H9 (cell line): Measurements from ENCODE around the gene ETNK2. TPM values are rescaled to one million over a fixed set of nuclear protein-coding genes. Genes with fewer than 3 reads are reported as not detected.

Experiments
- DNase-seq: peaks from one replicate; pipeline ENCODE4 v3.0.0-alpha.2; 2017
- H2AFZ ChIP-seq: one replicate; pipeline ENCODE4 v1.6.1; 2013; ENCODE audit warnings: mild to moderate bottlenecking, low read length, control low read depth, moderate library complexity
- H2AK5ac ChIP-seq: 2 replicates; pipeline ENCODE4 v1.6.1; 2013; ENCODE audit warnings: low read length, control low read depth, mixed read lengths; ENCODE audit not compliant: insufficient read length
- H2BK120ac ChIP-seq: one replicate; pipeline ENCODE4 v1.6.1; 2013; ENCODE audit warnings: low read depth, mild to moderate bottlenecking, low read length, control low read depth, inconsistent platforms; ENCODE audit not compliant: poor library complexity, severe bottlenecking
- H2BK12ac ChIP-seq: 2 replicates; pipeline ENCODE4 v1.6.1; 2013; ENCODE audit warnings: low read length, control low read depth, mixed read lengths, low read depth; ENCODE audit not compliant: insufficient read length
- H2BK15ac ChIP-seq: 2 replicates; pipeline ENCODE4 v1.6.1; 2013; ENCODE audit warnings: low read depth, low read length, control low read depth
- H2BK20ac ChIP-seq: one replicate; pipeline ENCODE4 v1.6.1; 2013; ENCODE audit warnings: low read depth, mild to moderate bottlenecking, low read length, control low read depth, inconsistent platforms; ENCODE audit not compliant: poor library complexity, severe bottlenecking
- H2BK5ac ChIP-seq: 2 replicates; pipeline ENCODE4 v1.6.1; 2013; ENCODE audit warnings: low read length, control low read depth, mixed read lengths; ENCODE audit not compliant: insufficient read length
- H3K14ac ChIP-seq: 2 replicates; pipeline ENCODE4 v1.6.1; 2013; ENCODE audit warnings: low read length, control low read depth; ENCODE audit not compliant: insufficient read depth
- H3K18ac ChIP-seq: 2 replicates; pipeline ENCODE4 v1.6.1; 2013; ENCODE audit warnings: low read depth, mild to moderate bottlenecking, mixed read lengths, low read length, control low read depth; ENCODE audit not compliant: insufficient read length
- H3K23ac ChIP-seq: 2 replicates; pipeline ENCODE4 v1.6.1; 2013; ENCODE audit warnings: low read length, control low read depth, mixed read lengths, low read depth; ENCODE audit not compliant: insufficient read length
- H3K23me2 ChIP-seq: 2 replicates; pipeline ENCODE4 v1.6.1; 2013; ENCODE audit warnings: low read depth, mild to moderate bottlenecking, mixed read lengths, low read length, control low read depth; ENCODE audit not compliant: insufficient read length, poor library complexity, severe bottlenecking
- H3K27ac ChIP-seq: 2 replicates; pipeline ENCODE4 v1.5.1; 2013; ENCODE audit warnings: low read length, control low read depth, mixed read lengths, low read depth; ENCODE audit not compliant: insufficient read length
- H3K27me3 ChIP-seq: 2 replicates; pipeline ENCODE4 v1.6.1; 2013; ENCODE audit warnings: low read length, control low read depth, inconsistent platforms; ENCODE audit not compliant: insufficient read depth
- H3K4ac ChIP-seq: 2 replicates; pipeline ENCODE4 v1.6.1; 2013; ENCODE audit warnings: low read depth, mild to moderate bottlenecking, control low read depth, inconsistent platforms, low read length, moderate library complexity
- H3K4me1 ChIP-seq: 2 replicates; pipeline ENCODE4 v1.6.1; 2013; ENCODE audit warnings: low read length, control low read depth, inconsistent platforms; ENCODE audit not compliant: insufficient read depth
- H3K4me2 ChIP-seq: 2 replicates; pipeline ENCODE4 v1.6.1; 2013; ENCODE audit warnings: low read length, control low read depth, mixed read lengths; ENCODE audit not compliant: insufficient read length, insufficient read depth
- H3K56ac ChIP-seq: 2 replicates; pipeline ENCODE4 v1.6.1; 2013; ENCODE audit warnings: low read depth, mild to moderate bottlenecking, mixed read lengths, low read length, control low read depth; ENCODE audit not compliant: insufficient read length
- H3K79me1 ChIP-seq: 2 replicates; pipeline ENCODE4 v1.6.1; 2013; ENCODE audit warnings: low read depth, mild to moderate bottlenecking, moderate library complexity, low read length, control low read depth, inconsistent platforms; ENCODE audit not compliant: insufficient read depth, poor library complexity, severe bottlenecking
- H3K79me2 ChIP-seq: 2 replicates; pipeline ENCODE4 v1.6.1; 2013; ENCODE audit warnings: low read length, control low read depth, inconsistent platforms; ENCODE audit not compliant: insufficient read depth
- H3K9ac ChIP-seq: 2 replicates; pipeline ENCODE4 v1.6.1; 2013; ENCODE audit warnings: low read length, control low read depth, mixed read lengths; ENCODE audit not compliant: insufficient read length; ENCODE audit errors: extremely low read depth
- H3K9me3 ChIP-seq: one replicate; pipeline ENCODE4 v1.6.1; 2013; ENCODE audit warnings: low read depth, low read length, inconsistent platforms; ENCODE audit not compliant: control insufficient read depth
- H3T11ph ChIP-seq: one replicate; pipeline ENCODE4 v1.6.1; 2013; ENCODE audit warnings: mild to moderate bottlenecking, low read length, control low read depth, inconsistent platforms
- H4K20me1 ChIP-seq: one replicate; pipeline ENCODE4 v1.6.1; 2013; ENCODE audit not compliant: control insufficient read depth, insufficient read length, insufficient read depth
- H4K5ac ChIP-seq: 2 replicates; pipeline ENCODE4 v1.6.1; 2013; ENCODE audit warnings: low read depth, mild to moderate bottlenecking, mixed read lengths, low read length, control low read depth; ENCODE audit not compliant: insufficient read length
- H4K8ac ChIP-seq: replicated peaks from 2 replicates; pipeline ENCODE4 v1.6.1; 2013; ENCODE audit warnings: low read length, control low read depth, mixed read lengths, low read depth; ENCODE audit not compliant: insufficient read length
- H4K91ac ChIP-seq: 2 replicates; pipeline ENCODE4 v1.6.1; 2013; ENCODE audit warnings: low read depth, mild to moderate bottlenecking, moderate library complexity, mixed read lengths, low read length, control low read depth; ENCODE audit not compliant: insufficient read length
- H3K27ac Mint-ChIP-seq, 3 experiments: 2 replicates in 2 of 3; 3 replicates in 1 of 3; pipeline ENCODE4 v1.8.0; 2020 to 2021; ENCODE audit warnings: mixed read lengths in 3 of 3, mild to moderate bottlenecking in 1 of 3, moderate library complexity in 1 of 3
- H3K27me3 Mint-ChIP-seq: 2 replicates; pipeline ENCODE4 v1.8.0; 2021; ENCODE audit warnings: low read depth, mild to moderate bottlenecking, moderate library complexity, mixed read lengths
- H3K36me3 Mint-ChIP-seq, 3 experiments: 2 replicates in 2 of 3; 3 replicates in 1 of 3; pipeline ENCODE4 v1.8.0; 2020 to 2021; ENCODE audit warnings: low read depth in 3 of 3, mixed read lengths in 3 of 3; ENCODE audit not compliant: insufficient read depth in 1 of 3
- H3K4me1 Mint-ChIP-seq, 2 experiments: 2 replicates each; pipeline ENCODE4 v1.8.0; 2020; ENCODE audit warnings: mixed read lengths in 2 of 2
- H3K4me3 Mint-ChIP-seq, 2 experiments: 2 replicates in 1 of 2; 3 replicates in 1 of 2; pipeline ENCODE4 v1.8.0; 2020 to 2021; ENCODE audit warnings: mild to moderate bottlenecking in 2 of 2, mixed read lengths in 2 of 2, moderate library complexity in 1 of 2
- H3K9me3 Mint-ChIP-seq, 2 experiments: 2 replicates in 1 of 2; 3 replicates in 1 of 2; pipeline ENCODE4 v1.8.0; 2020; ENCODE audit warnings: mild to moderate bottlenecking in 2 of 2, mixed read lengths in 2 of 2, moderate library complexity in 1 of 2
- WGBS: extraction: QIAGEN DNeasy Blood & Tissue Kit; methylation state at CpG from one replicate; pipeline ENCODE4 v1.1.7; 2013; ENCODE audit warnings: missing lambda C conversion rate, low lambda C conversion rate, mixed read lengths; ENCODE audit not compliant: insufficient read length; ENCODE audit errors: extremely low coverage; 5-methylcytosine and 5-hydroxymethylcytosine counted together
- total RNA-seq: library from RNA; stranded (reverse); gene quantifications from 2 replicates; pipeline ENCODE4 v1.2.1, GENCODE V29; 2021
- TF ChIP-seq, protein P1 (sequence below): fragments of 200-600 bp; sonication (generic); conservative IDR thresholded peaks from 3 replicates; pipeline ENCODE4 v1.8.0; 2021; ENCODE audit warnings: antibody characterized with exemption, mild to moderate bottlenecking

ETNK2 gene
- total RNA-seq, 1 experiment from 2014 or later, result 17.6 TPM

DNA sequence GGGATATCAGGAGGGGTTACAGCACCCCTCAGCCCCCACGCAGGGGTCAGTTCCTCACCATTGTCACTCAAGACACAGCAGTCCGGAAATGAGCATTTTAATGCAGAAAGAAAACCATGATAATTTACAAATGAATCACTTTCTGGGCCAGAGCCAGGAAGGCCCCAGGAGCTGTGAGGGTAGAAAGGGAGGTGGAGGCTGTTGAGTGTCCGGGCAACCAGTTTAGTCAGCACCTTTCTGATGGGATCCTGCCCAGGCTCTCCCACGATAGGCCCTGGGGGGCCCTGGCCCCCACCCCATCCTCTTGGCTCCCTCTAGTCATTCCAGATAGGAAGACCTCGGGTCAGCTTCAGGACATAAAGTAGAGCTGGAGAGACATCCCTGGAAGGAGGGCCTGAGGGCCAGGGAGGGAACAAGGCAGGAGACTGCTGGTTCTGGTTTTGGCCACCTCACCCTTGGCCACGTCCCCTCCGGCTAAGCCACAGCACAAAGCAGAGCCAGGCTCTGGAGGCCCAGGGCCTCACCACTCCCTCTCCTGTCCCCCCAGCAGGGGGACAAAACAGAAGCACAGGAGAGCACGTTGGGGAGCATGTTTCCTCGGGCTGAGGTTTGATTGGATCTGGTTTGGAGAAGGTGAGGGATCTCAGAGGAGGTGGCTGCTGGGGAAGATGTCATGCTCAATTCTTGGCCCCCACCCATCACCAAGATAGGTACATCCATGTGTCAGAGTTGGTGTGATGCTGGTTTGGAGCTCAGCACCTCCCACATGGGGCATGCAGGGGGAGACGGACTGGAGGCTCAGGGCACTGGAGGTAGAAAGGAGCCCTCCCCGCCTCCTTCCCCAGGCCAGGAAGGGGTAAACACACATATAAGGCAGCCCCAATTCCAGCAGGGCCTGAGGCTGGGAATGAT, 20.6 kb downstream of the ETNK2 start:
- Histone ChIP-seq H3K18ac (no peak overlapping the region), H2BK15ac (no peak overlapping the region), H3T11ph (no peak overlapping the region), H3K4me1 (no peaks in the 10 kb centered on the region; the same call in 1 of the 2 replicates), H3K14ac (no peak overlapping the region; the same call in 1 of the 2 replicates), H3K4ac (no peak overlapping the region), H4K8ac (no peak overlapping the region), H3K56ac (no peak overlapping the region), H3K4me2 (no peak overlapping the region), H3K27me3 (no peaks in the 10 kb centered on the region), H3K9me3 (no peaks in the 10 kb centered on the region), H4K20me1 (no peaks in the 10 kb centered on the region), H2BK20ac (no peak overlapping the region), H3K23me2 (peaks cover 4% of the 10 kb centered on the region), H2BK120ac (no peak overlapping the region), H4K91ac (no peak overlapping the region), H3K23ac (no peak overlapping the region), H4K5ac (no peak overlapping the region), H2AFZ (no peak overlapping the region), H3K27ac (no peak overlapping the region), H2BK5ac (no peak overlapping the region), H3K79me1 (no peaks in the 10 kb centered on the region), H3K79me2 (no peaks in the 10 kb centered on the region), H2AK5ac (no peak overlapping the region), H3K9ac (no peak overlapping the region), H2BK12ac (no peak overlapping the region)
- no CpG with 5 or more reads among the region's 11 CpGs for WGBS
- TF ChIP-seq, protein P1, sequence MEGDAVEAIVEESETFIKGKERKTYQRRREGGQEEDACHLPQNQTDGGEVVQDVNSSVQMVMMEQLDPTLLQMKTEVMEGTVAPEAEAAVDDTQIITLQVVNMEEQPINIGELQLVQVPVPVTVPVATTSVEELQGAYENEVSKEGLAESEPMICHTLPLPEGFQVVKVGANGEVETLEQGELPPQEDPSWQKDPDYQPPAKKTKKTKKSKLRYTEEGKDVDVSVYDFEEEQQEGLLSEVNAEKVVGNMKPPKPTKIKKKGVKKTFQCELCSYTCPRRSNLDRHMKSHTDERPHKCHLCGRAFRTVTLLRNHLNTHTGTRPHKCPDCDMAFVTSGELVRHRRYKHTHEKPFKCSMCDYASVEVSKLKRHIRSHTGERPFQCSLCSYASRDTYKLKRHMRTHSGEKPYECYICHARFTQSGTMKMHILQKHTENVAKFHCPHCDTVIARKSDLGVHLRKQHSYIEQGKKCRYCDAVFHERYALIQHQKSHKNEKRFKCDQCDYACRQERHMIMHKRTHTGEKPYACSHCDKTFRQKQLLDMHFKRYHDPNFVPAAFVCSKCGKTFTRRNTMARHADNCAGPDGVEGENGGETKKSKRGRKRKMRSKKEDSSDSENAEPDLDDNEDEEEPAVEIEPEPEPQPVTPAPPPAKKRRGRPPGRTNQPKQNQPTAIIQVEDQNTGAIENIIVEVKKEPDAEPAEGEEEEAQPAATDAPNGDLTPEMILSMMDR, result 0 out of 3 replicates have a peak, but pooled peaks have one; percentile 28
- Mint-ChIP-seq H3K4me3 (no peak overlapping the region), H3K4me1 (peaks cover 35 to 40% of the 10 kb centered on the region in 2 experiments), H3K36me3 (peaks cover 0 to 49% (median 13%) of the 10 kb centered on the region in 3 experiments; a peak in 5 of 7 replicates), H3K27me3 (no peaks in the 10 kb centered on the region; the same call in 1 of the 2 replicates), H3K27ac (peak overlapping the region in 2 of 3 experiments; percentile 33 to 77; a peak in 1 of 7 replicates), H3K9me3 (no peaks in the 10 kb centered on the region; a peak in 1 of 5 replicates)
- no peak for DNase-seq
